ENCODE results near the gene YWHAG. TPM values are rescaled to one million over a fixed set of nuclear protein-coding genes. Genes with fewer than 3 reads are reported as not detected.

YWHAG gene
- total RNA-seq, 2 experiments from 2014 or later, result 62.7 to 66.5 TPM

DNA sequence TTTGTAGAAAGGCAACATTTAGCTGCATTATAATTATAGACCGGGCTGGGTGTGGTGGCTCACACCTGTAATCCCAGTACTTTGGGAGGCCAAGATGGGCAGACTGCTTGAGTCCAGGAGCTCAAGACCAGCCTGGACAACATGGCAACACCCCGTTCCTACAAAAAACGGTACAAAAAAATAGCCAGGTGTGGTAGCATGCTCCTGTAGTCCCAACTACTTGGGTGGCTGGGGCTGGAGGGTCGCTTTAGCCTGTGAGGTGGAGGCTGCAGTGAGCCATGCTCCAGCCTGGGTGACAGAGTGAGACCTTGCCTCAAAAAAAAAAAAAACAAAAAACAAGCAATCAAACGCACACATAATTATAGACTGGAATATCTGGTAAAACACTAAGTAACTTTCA is 5.0 kb downstream of the YWHAG start:
- Mint-ChIP-seq H3K9me3 (no peaks in the 10 kb centered on the region), H3K27me3 (no peaks in the 10 kb centered on the region), H3K4me1 (peaks cover 39% of the 10 kb centered on the region), H3K36me3 (peaks cover 44% of the 10 kb centered on the region), H3K4me3 (no peak overlapping the region), H3K27ac (no peak overlapping the region)
- POLR2A ChIA-PET, result interaction anchor here (0.7 to 1.2 kb wide), 2 partner anchors 22 to 29 kb away, joined by 3 read pairs; no protein-coding TSS in a partner anchor
- DNase-seq, result no peak
- no peak for ATAC-seq (ENCODE audit: low read depth)

DNA sequence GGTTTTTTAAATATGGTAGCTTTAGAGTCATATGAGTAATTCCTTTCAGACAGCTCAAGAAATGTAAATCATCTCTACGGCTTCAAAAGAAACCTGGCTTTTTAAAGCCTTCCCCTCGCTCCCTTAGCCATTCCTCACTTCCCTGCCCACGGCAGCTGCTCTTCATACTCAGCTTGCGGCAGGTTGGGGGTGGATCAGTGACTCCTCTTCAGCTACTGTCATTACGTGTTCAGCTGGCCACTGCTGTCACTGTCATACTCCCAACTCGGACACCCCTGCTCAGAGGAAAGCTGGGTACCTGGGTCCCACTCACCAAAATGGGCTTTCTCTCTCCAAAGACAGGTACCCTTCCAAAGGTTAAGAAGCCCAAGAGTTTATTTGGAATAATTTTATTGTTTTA is 6.6 kb downstream of the YWHAG start:
- Mint-ChIP-seq H3K9me3 (no peaks in the 10 kb centered on the region), H3K36me3 (peaks cover 44% of the 10 kb centered on the region), H3K4me3 (no peak overlapping the region), H3K27ac (peak overlapping the region; percentile 74), H3K4me1 (peaks cover 41% of the 10 kb centered on the region), H3K27me3 (no peaks in the 10 kb centered on the region)
- DNase-seq (no peak), ATAC-seq (ENCODE audit: low read depth) (no peak)
- POLR2A ChIA-PET, result interaction anchor here (0.9 kb wide), 1 partner anchor 12 kb away, joined by 4 read pairs; no protein-coding TSS in a partner anchor

- ATAC-seq (ENCODE audit: low read depth) (no peak), DNase-seq (no peak)
- Mint-ChIP-seq H3K9me3 (no peaks in the 10 kb centered on the region), H3K27ac (peak overlapping the region; percentile 67), H3K4me3 (no peak overlapping the region), H3K4me1 (peaks cover 42% of the 10 kb centered on the region), H3K27me3 (no peaks in the 10 kb centered on the region), H3K36me3 (peaks cover 46% of the 10 kb centered on the region)
- POLR2A ChIA-PET, result interaction anchor here (0.6 kb wide), 1 partner anchor 486 kb away, joined by 4 read pairs; no protein-coding TSS in a partner anchor
Measured at GRCh38 chr7:76351372-76351771, 7.4 kb downstream of the YWHAG start.

- no peaks in the 10 kb centered on the region for H3K9me3 Mint-ChIP-seq
- DNase-seq (no peak), ATAC-seq (ENCODE audit: low read depth) (no peak)
- H3K27me3 Mint-ChIP-seq, result no peaks in the 10 kb centered on the region
- H3K36me3 Mint-ChIP-seq, result peaks cover 43% of the 10 kb centered on the region
- H3K27ac Mint-ChIP-seq, result peak overlapping the region; percentile 19
- no peak overlapping the region for H3K4me3 Mint-ChIP-seq
- POLR2A ChIA-PET, result interaction anchor here (0.6 kb wide), 1 partner anchor 52 kb away, joined by 3 read pairs; no protein-coding TSS in a partner anchor
- peaks cover 39% of the 10 kb centered on the region for H3K4me1 Mint-ChIP-seq
Measured at GRCh38 chr7:76349313-76349885, 9.4 kb downstream of the YWHAG start.

GRCh38 chr7:76347710-76348109 is 11.1 kb downstream of the YWHAG start:
- POLR2A ChIA-PET, result interaction anchor here (0.7 to 0.8 kb wide), 2 partner anchors 14 to 30 kb away, joined by 3 to 6 read pairs; no protein-coding TSS in a partner anchor
- Mint-ChIP-seq H3K4me3 (no peak overlapping the region), H3K9me3 (no peaks in the 10 kb centered on the region), H3K27me3 (no peaks in the 10 kb centered on the region), H3K4me1 (peaks cover 42% of the 10 kb centered on the region), H3K27ac (peak overlapping the region; percentile 87), H3K36me3 (peaks cover 51% of the 10 kb centered on the region)
- DNase-seq (no peak), ATAC-seq (ENCODE audit: low read depth) (no peak)

DNA sequence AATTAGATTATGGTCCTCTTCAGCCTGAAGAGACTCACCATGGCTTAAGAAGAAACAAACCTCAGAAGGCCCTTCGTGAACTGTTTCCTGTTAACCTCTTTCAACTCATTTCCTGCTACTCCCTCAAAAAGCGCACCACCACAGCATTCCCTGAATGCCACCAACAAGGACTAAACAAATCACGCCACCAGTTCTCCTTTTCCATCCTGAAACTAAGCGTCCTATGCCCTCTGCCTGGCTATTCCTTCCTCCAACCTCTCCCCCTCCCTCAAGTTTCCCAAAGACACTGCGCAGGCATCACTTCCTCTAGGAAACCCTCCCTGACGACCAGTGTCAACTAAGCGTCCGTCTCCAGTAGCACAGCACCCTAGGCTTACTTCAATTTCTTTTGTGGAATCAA is 12.0 kb downstream of the YWHAG start:
- POLR2A ChIA-PET, result no interaction called here
- Mint-ChIP-seq H3K9me3 (no peaks in the 10 kb centered on the region), H3K27me3 (no peaks in the 10 kb centered on the region), H3K4me1 (peaks cover 47% of the 10 kb centered on the region), H3K36me3 (peaks cover 58% of the 10 kb centered on the region), H3K27ac (peak overlapping the region; percentile 87), H3K4me3 (peak overlapping the region; percentile 54)
- ATAC-seq (ENCODE audit: low read depth) (peak; percentile 28), DNase-seq (no peak)

GRCh38 chr7:76346097-76346496 is 12.7 kb downstream of the YWHAG start:
- no peak for DNase-seq
- POLR2A ChIA-PET, result no interaction called here
- Mint-ChIP-seq H3K4me1 (peaks cover 47% of the 10 kb centered on the region), H3K9me3 (no peaks in the 10 kb centered on the region), H3K4me3 (no peak overlapping the region), H3K27ac (peak overlapping the region; percentile 69), H3K27me3 (no peaks in the 10 kb centered on the region), H3K36me3 (peaks cover 59% of the 10 kb centered on the region)
- ATAC-seq (ENCODE audit: low read depth), result no peak

DNA sequence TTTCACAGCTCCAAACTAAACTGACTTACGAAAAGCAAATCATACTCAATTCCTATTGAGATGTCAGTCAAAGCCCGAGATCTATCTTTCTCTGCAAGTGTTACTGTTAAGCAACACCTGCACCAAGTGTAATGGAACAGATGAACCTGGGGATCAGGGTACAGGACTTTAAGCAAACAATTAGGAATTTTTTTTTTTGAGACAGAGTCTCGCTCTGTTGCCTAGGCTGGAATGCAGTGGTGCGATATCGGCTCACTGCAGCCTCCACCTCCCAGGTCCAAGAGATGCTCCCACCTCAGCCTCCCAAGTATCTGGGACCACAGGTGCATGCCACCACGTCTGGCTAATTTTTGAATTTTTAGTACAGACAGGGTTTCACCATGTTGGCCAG is 14.9 kb downstream of the YWHAG start:
- POLR2A ChIA-PET, result no interaction called here
- Mint-ChIP-seq H3K36me3 (peaks cover 59% of the 10 kb centered on the region), H3K4me3 (no peak overlapping the region), H3K9me3 (no peaks in the 10 kb centered on the region), H3K4me1 (peaks cover 45% of the 10 kb centered on the region), H3K27me3 (no peaks in the 10 kb centered on the region), H3K27ac (no peak overlapping the region)
- DNase-seq (no peak), ATAC-seq (ENCODE audit: low read depth) (no peak)

GRCh38 chr7:76343294-76343930 is 15.4 kb downstream of the YWHAG start:
- Mint-ChIP-seq H3K4me3 (no peak overlapping the region), H3K4me1 (peaks cover 47% of the 10 kb centered on the region), H3K36me3 (peaks cover 60% of the 10 kb centered on the region), H3K9me3 (no peaks in the 10 kb centered on the region), H3K27me3 (no peaks in the 10 kb centered on the region), H3K27ac (peak overlapping the region; percentile 43)
- DNase-seq (no peak), ATAC-seq (ENCODE audit: low read depth) (no peak)
- POLR2A ChIA-PET, result no interaction called here

DNA sequence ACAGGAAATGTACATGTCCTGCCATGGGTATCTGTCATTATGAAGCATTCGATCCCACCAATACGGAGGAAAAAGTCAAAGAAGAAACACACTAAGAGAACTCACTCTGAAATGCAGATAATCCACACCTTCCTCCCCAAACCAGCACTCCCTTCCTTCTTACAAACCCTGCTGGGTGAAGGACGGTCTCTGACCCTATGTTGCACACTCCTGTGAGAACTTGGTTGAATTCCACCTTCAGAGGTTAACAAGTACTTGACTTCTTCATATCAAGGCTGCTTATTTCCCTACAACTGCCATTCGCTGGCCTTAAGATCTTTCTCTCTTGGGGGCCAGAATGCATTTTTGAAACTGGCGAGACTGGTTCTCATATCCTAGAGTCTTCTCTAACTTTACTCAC is 16.6 kb downstream of the YWHAG start:
- no peaks in the 10 kb centered on the region for H3K9me3 Mint-ChIP-seq
- POLR2A ChIA-PET, result no interaction called here
- H3K36me3 Mint-ChIP-seq, result peaks cover 55% of the 10 kb centered on the region
- peak overlapping the region; percentile 14 for H3K27ac Mint-ChIP-seq
- H3K4me3 Mint-ChIP-seq, result no peak overlapping the region
- no peak for DNase-seq
- peaks cover 42% of the 10 kb centered on the region for H3K4me1 Mint-ChIP-seq
- no peak for ATAC-seq (ENCODE audit: low read depth)
- no peaks in the 10 kb centered on the region for H3K27me3 Mint-ChIP-seq

DNA sequence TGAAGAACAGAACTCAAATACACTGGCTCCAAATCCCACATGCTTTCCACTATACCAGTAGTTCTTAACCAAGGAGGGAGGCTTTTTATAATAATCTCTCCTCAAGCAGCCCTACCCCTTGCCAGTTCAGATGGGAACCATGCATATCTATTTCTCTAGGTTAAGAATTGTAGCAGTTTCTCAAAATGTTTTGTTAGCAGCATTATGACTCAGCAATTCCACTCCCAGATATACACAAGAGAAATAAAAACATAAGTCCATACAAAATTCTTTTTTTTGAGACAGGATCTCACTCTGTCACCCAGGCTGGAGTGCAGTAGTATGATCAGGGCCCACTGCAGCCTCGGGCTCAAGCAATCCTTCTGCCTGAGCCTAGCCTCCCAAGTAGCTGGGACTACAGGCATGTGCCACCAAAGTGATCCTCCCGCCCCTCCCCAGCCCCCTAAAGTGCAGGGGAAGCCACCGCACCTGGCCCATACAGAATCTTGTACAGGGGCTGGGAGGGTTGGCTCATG is 18.1 kb downstream of the YWHAG start:
- H3K27me3 Mint-ChIP-seq, result no peaks in the 10 kb centered on the region
- H3K4me3 Mint-ChIP-seq, result no peak overlapping the region
- DNase-seq (no peak), ATAC-seq (ENCODE audit: low read depth) (no peak)
- POLR2A ChIA-PET, result no interaction called here
- no peaks in the 10 kb centered on the region for H3K9me3 Mint-ChIP-seq
- H3K4me1 Mint-ChIP-seq, result peaks cover 29% of the 10 kb centered on the region
- H3K36me3 Mint-ChIP-seq, result peaks cover 47% of the 10 kb centered on the region
- H3K27ac Mint-ChIP-seq, result peak overlapping the region; percentile 40

- no peak overlapping the region for H3K4me3 Mint-ChIP-seq
- H3K27me3 Mint-ChIP-seq, result no peaks in the 10 kb centered on the region
- ATAC-seq (ENCODE audit: low read depth), result no peak
- no peak for DNase-seq
- peaks cover 33% of the 10 kb centered on the region for H3K36me3 Mint-ChIP-seq
- H3K9me3 Mint-ChIP-seq, result no peaks in the 10 kb centered on the region
- peaks cover 24% of the 10 kb centered on the region for H3K4me1 Mint-ChIP-seq
- no peak overlapping the region for H3K27ac Mint-ChIP-seq
- POLR2A ChIA-PET, result no interaction called here
Measured at GRCh38 chr7:76338298-76339084, 20.3 kb downstream of the YWHAG start.

- POLR2A ChIA-PET, result no interaction called here
- Mint-ChIP-seq H3K4me1 (peaks cover 18% of the 10 kb centered on the region), H3K27me3 (no peaks in the 10 kb centered on the region)
Measured at GRCh38 chr7:76337147-76337546, 21.6 kb downstream of the YWHAG start.

More at GRCh38 chr7:76337147-76337546, 21.6 kb downstream of the YWHAG start:
- ATAC-seq (ENCODE audit: low read depth) (no peak), DNase-seq (no peak)
- H3K9me3 Mint-ChIP-seq, result no peaks in the 10 kb centered on the region
- peaks cover 24% of the 10 kb centered on the region for H3K36me3 Mint-ChIP-seq
- H3K27ac Mint-ChIP-seq, result peak overlapping the region; percentile 25
- no peak overlapping the region for H3K4me3 Mint-ChIP-seq

All from activated naive CD8-positive, alpha-beta T cell treated with anti-CD3 and anti-CD28 coated beads, Interleukin-2, amount 10 ng/mL, durations not matched to agents 7 days and 5 days (primary cell).